Mucosa of descending colon (tissue), 3 donors: ENCODE measurements around the gene AGMAT. TPM values are rescaled to one million over a fixed set of nuclear protein-coding genes. Genes with fewer than 3 reads are reported as not detected.

Experiments used
- ATAC-seq: fragments of 200-7000 bp; cut with Tn5 transposase; one replicate; pipeline ENCODE4 v1.9.1; 2020; ENCODE audit warnings: mild to moderate bottlenecking, moderate library complexity
- DNase-seq, 3 donors: peaks; one replicate each; pipeline ENCODE4 v3.0.0-alpha.2; 2020
- H3K36me3 ChIP-seq: fragments of 200-600 bp; one replicate; pipeline ENCODE4 v1.8.0; 2021; ENCODE audit warnings: low read depth, mild to moderate bottlenecking
- H3K4me1 ChIP-seq: fragments of 200-600 bp; one replicate; pipeline ENCODE4 v1.8.0; 2021; ENCODE audit warnings: low read depth, mild to moderate bottlenecking
- H3K4me3 ChIP-seq: fragments of 200-600 bp; one replicate; pipeline ENCODE4 v1.8.0; 2021; ENCODE audit warnings: mild to moderate bottlenecking
- H3K9me3 ChIP-seq: fragments of 200-600 bp; one replicate; pipeline ENCODE4 v1.8.0; 2021; ENCODE audit warnings: mild to moderate bottlenecking
- intact Hi-C, 2 donors: fragments of 100-400 bp; cut with DNase I in 1 of 2; cut with micrococcal nuclease in 1 of 2; formaldehyde crosslinking; loops; one replicate each; pipeline versions ENCODE4 v1.11.0 to v1.11.1; 2022; cut with DNase I, micrococcal nuclease
- total RNA-seq, 3 donors: library from RNA; stranded (reverse); fragmentation: NEBNext Ultra II Directional in 2 of 3; extraction: Animal tissue kit (Norgen Biotek cat#: 25700) in 2 of 3; gene quantifications; one replicate each; pipeline versions ENCODE4 v1.2.1 to v1.2.4, GENCODE V29; 2021 to 2023
- TF ChIP-seq, protein P1 (sequence below): fragments of 200-600 bp; IDR thresholded peaks from one replicate; pipeline ENCODE4 v1.8.0; 2022; ENCODE audit warnings: antibody characterized with exemption, mild to moderate bottlenecking
- donor health status: DM: no; HTN: no; CAD: no; lungs with moderate emphysema.
- donor health status: DM: no; HTN: no; CAD: no.
- donor health status: DM: no; HTN: yes; CAD: no.

Gene AGMAT
- total RNA-seq, 3 donors from 2014 or later = 8.4 to 21.4 (median 20.7) TPM

DNA sequence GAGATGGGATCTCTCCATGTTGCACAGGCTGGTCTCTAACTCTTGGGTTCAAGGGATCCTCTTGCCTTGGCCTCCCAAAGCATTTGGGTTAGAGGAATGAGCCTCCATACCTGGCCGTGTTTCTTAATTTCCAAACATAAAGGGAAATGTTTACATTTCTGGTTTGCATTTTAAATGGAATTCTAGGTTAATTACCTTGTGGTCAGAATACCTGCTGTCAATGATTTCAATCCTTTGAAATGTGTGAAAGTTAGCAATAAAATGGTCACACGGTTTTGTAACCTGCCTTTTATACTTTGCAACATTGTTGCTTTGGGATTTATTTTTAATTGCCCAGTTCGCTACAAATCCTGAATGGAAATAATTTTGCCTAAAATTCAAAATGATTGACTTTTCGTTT, 26.3 kb downstream of the AGMAT start:
- no peaks in the 10 kb centered on the region for H3K9me3 ChIP-seq
- intact Hi-C loops = no loop called here
- TF ChIP-seq, protein P1, sequence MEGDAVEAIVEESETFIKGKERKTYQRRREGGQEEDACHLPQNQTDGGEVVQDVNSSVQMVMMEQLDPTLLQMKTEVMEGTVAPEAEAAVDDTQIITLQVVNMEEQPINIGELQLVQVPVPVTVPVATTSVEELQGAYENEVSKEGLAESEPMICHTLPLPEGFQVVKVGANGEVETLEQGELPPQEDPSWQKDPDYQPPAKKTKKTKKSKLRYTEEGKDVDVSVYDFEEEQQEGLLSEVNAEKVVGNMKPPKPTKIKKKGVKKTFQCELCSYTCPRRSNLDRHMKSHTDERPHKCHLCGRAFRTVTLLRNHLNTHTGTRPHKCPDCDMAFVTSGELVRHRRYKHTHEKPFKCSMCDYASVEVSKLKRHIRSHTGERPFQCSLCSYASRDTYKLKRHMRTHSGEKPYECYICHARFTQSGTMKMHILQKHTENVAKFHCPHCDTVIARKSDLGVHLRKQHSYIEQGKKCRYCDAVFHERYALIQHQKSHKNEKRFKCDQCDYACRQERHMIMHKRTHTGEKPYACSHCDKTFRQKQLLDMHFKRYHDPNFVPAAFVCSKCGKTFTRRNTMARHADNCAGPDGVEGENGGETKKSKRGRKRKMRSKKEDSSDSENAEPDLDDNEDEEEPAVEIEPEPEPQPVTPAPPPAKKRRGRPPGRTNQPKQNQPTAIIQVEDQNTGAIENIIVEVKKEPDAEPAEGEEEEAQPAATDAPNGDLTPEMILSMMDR = no peak
- DNase-seq (no peak), ATAC-seq (no peak)
- H3K36me3 ChIP-seq = no peaks in the 10 kb centered on the region
- peaks cover 9% of the 10 kb centered on the region for H3K4me1 ChIP-seq
- no peak overlapping the region for H3K4me3 ChIP-seq

DNA sequence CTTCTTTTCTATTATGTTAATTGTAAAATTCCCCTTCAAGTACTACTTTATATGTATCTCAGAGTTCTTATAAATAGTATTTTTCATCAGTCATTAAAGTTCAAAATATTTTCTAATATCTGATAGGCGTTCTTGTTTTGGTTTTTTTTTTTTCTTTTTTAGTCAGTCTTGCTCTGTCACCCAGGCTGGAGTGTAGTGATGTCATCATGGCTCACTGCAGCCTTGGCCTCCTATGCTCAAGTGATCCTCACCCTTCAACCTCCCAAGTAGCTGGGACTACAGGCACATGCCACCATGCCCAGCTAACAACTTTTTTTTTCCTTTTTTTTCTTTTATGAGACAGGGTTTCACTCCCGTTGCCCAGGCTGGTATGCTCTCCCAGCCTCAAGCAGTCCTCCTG, 27.3 kb downstream of the AGMAT start:
- Histone ChIP-seq H3K9me3 (no peaks in the 10 kb centered on the region), H3K4me1 (peaks cover 9% of the 10 kb centered on the region), H3K36me3 (no peaks in the 10 kb centered on the region), H3K4me3 (no peak overlapping the region)
- DNase-seq = no peak
- no peak for ATAC-seq
- TF ChIP-seq, protein P1 = no peak
- intact Hi-C loops = no loop called here

- Histone ChIP-seq H3K4me3 (no peak overlapping the region), H3K9me3 (no peaks in the 10 kb centered on the region), H3K36me3 (no peaks in the 10 kb centered on the region), H3K4me1 (peaks cover 9% of the 10 kb centered on the region)
- ATAC-seq (no peak), DNase-seq (no peak)
- intact Hi-C loops = no loop called here
- TF ChIP-seq, protein P1 = no peak
Observed at GRCh38 chr1:15557008-15557407, 27.8 kb downstream of the AGMAT start.

- TF ChIP-seq, protein P1 = no peak
- H3K4me3 ChIP-seq = no peak overlapping the region
- intact Hi-C loops = no loop called here
- no peak for DNase-seq
- H3K9me3 ChIP-seq = no peaks in the 10 kb centered on the region
- H3K4me1 ChIP-seq = no peaks in the 10 kb centered on the region
- H3K36me3 ChIP-seq = no peaks in the 10 kb centered on the region
- no peak for ATAC-seq
Observed at GRCh38 chr1:15550573-15550972, 34.3 kb downstream of the AGMAT start.

DNA sequence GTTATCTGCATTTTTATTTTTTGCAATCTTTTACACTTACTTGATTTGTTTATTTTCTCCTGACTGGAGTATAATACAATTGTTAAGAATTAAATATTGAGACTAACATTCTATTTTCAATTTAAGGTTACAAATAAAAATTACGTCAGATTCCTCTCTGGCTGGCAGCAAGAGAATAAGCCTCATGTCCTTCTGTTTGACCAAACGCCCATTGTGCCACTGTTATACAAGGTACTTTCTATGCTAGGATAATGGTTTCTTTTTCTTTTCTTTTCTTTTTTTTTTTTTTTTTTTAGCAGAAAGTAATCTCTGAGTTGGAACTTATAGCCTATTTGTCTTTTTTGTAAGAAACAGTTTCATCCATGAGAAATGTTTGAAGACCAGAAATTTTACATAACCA, 38.2 kb downstream of the AGMAT start:
- ATAC-seq (no peak), DNase-seq (no peak)
- Histone ChIP-seq H3K36me3 (no peaks in the 10 kb centered on the region), H3K4me1 (no peaks in the 10 kb centered on the region), H3K4me3 (no peak overlapping the region), H3K9me3 (no peaks in the 10 kb centered on the region)
- intact Hi-C loops = no loop called here
- TF ChIP-seq, protein P1 = no peak
